Measurements from ENCODE around the gene CTBP2.

DNA sequence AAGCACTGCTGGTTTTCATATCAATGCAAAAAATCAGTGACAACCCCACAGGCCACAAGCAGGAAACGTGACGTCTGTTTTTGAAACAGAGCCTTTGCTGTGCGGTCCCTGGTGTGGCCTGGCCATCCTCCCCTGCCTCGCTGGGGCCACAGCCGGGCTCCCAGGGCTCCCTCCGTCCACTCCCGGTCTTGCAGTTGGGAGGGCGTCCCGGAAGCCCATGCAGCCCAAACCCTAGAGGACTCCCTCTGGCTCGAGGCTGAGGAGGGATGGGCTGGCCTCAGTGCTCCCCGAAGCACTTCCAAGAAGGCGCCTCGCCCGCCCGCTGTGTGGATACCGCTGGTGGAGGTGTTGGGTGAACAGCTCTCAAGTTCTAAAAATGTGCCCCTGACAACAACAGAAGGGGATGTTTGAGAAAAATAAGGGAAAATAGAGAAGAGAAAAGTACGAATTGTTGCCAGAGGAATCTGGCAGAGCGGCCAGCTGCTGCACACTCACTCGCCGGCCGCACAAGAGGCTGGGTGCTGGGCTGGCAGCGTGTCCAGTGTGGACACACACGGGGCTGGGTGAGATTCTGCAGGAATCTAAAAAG lies 144.9 kb downstream of the CTBP2 start:
- TF ChIP-seq, protein P1, sequence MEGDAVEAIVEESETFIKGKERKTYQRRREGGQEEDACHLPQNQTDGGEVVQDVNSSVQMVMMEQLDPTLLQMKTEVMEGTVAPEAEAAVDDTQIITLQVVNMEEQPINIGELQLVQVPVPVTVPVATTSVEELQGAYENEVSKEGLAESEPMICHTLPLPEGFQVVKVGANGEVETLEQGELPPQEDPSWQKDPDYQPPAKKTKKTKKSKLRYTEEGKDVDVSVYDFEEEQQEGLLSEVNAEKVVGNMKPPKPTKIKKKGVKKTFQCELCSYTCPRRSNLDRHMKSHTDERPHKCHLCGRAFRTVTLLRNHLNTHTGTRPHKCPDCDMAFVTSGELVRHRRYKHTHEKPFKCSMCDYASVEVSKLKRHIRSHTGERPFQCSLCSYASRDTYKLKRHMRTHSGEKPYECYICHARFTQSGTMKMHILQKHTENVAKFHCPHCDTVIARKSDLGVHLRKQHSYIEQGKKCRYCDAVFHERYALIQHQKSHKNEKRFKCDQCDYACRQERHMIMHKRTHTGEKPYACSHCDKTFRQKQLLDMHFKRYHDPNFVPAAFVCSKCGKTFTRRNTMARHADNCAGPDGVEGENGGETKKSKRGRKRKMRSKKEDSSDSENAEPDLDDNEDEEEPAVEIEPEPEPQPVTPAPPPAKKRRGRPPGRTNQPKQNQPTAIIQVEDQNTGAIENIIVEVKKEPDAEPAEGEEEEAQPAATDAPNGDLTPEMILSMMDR (IDR thresholded peaks at IDR 0.05; ENCODE audit: low read depth, low read length, poor library complexity, severe bottlenecking), result no peak
- no peak for TF ChIP-seq EZH2phosphoT487 (IDR thresholded peaks at IDR 0.05; ENCODE audit: borderline replicate concordance, low read length)
